ENCODE results near the gene ZBTB48.

The ZBTB48 gene

DNA sequence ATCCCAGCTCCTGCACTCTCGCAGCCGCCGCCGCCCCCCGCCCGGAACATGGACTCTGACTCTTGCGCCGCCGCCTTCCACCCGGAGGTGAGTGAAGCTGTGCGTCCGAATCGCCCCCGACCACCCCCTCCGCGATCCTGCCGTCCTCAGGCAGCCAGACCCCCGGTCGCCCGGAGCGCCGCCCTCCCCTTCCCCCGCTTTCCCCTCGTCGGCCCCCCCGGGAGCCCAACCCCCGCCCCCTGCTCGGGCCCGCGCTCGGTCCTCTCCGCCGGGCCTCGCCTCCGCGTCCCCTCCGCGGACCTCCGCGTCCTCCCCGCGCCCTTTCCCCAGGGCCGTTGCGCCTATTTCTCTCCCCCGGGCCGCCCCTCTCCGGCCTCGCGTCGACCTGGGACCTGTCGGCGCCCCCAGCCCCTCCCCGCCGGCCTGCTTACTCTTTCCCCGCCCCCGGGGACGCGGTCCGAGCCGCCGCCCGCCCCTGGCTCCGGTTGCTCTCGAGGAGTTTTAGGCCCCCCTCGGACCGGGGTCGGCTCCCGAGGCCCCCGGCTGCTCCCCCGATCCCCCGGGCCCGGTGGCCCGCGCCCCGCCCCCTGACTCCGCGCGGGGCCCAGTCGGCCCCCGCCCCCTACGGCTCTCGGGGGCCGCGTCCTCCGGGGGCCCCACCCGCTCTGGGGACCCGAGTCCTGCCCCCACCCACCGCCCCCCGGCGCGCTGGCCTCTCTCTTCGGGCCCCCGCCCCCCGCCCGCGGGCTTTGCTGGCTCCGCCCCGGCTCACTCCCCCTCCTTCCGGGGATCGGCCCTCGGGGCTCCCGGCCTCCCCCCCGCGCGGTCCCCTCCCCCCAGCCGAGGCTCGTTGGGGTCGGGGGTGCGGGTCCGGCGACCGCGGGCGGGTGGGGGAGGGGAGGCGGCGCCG lies 34.5 kb downstream of the ZBTB48 start:
- DNase-seq, result no peak

DNA sequence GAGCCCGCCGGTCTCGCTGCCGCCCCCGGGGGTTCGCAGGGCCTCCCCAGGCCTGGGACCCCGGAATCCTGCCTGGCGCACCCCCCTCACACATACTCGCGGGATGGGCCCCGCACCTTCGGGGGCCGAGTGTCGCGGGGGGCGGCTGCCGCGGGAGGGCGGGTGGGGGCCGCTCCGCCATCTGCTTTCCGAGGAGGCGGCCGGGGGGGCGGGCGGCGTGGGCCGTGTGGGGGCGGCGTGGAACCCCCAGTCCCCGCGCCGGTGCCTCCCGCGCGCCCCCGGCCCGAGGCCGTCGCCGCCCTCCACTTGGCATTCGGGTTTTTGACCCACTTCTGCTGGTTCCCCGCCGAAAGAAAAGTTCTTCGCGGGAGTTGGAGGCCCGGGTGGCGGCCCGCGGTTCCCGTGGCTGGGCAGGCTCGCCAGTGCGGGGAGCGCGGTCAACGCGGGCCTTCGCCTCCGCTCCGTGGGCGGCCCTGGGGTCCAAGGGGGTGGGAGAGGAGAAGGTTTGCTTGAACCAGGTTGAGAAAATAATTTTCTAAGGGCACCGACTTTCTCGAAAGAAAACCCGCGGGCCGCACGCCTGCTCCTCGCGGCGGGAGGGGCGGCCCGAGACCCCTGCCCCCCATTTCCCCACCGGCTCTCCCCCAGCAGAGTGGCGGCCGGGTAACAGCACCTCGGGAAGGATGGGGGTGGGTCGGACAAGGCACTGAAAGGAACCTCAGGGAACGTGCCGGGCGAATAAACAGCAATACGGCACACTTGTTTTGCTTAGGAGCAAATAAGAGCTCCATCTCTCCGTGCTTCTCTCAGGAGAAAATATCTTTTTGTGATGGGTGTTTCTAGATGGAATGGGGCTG lies 35.4 kb downstream of the ZBTB48 start:
- DNase-seq, result no peak

DNA sequence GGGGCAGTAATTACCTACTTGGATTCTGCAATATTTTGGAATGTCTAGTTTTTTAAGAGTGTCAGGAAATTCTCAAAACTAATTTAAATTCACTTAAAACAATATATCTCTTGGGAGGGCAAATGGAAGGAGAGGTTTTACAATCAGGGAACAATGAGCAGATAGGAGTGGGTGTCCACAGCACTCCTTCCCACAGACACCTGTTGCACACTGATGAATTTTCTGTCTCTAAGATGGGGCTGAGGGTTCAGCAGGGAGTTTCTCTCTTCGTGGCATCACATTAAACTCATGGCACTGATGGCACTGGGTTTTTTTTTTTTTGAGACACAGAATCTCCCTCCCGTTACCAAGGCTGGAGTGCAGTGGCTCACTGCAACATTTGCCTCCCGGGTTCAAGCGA lies 39.3 kb downstream of the ZBTB48 start:
- no peak for DNase-seq

DNA sequence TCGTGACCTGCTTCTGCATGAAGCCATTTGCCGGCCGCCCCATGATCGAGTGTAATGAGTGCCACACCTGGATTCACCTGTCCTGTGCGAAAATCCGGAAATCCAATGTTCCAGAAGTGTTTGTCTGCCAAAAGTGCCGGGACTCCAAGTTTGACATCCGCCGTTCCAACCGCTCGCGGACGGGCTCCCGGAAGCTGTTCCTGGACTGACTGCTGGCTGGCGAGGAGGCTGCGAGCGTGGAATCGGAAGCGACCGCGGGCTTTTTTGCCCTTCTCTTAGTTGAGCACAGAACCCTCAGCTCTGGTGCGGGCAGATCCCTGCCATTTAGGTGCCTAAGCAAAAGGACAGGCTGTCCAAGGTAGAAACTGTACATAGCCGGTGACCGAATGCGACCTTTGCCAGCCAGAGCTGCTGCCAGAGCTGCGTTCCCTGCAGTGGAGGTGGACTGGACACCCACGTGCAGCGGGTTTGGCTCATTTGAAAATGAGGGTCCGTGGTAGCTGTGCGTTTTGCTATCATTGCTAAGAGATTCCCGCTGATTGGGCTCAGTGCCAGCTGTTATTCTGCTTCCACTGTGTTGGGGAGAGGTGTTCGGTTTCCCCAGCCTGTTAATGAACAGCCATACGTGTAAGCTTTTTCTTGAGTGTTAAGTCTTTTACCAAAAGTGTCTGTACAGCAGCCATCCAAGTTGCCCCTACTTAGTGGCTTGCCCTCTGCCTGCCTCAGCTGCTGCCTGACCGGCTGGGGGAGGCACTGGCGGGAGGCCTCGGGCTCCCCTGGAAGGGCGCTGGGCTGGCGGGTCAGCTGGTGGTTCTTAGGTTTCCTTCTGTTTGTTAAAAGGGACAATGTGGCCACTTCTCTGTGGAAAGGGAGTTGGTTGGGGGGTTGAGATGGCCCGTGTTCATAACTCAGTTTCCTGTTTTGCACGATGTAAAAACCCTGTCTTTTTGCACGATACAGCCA lies 41.9 kb downstream of the ZBTB48 start:
- no peak for DNase-seq

DNA sequence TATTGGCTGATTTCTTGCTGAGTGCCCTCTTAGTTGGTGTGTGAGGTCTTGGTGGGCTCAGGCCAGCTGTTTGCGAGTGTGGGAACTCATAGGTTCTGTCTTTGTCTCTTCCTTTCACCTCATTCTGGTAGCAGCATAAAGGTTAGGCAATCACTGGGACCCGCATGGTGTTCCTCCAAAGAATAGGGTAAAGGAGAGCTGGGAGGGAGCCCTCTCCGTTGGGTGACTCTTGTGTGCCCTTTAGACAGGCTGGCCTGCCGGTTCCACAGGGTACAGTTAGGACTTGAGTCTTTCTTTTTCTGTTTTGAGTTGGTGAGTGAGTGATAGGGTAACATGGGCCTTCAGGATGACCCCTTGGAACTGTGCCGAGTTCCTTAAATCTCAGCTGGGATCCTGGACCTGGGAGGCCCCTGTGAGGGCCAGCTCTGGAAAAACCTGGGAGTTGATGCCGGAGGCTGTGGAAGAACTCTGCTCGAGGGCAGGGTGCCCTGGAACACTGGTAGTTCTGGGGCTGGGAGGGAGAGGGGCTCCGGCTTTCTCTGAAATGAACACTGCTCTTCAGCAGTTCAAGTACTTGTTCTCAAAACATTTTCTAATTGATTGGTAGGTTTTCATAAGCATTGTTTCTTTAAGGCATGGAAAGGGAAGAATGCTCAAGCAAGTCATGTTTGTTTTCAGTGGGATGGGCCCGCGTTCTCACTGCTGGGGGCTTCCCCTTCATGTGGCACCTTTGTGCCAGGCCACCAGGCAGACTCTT lies 42.8 kb downstream of the ZBTB48 start:
- no peak for DNase-seq

DNA sequence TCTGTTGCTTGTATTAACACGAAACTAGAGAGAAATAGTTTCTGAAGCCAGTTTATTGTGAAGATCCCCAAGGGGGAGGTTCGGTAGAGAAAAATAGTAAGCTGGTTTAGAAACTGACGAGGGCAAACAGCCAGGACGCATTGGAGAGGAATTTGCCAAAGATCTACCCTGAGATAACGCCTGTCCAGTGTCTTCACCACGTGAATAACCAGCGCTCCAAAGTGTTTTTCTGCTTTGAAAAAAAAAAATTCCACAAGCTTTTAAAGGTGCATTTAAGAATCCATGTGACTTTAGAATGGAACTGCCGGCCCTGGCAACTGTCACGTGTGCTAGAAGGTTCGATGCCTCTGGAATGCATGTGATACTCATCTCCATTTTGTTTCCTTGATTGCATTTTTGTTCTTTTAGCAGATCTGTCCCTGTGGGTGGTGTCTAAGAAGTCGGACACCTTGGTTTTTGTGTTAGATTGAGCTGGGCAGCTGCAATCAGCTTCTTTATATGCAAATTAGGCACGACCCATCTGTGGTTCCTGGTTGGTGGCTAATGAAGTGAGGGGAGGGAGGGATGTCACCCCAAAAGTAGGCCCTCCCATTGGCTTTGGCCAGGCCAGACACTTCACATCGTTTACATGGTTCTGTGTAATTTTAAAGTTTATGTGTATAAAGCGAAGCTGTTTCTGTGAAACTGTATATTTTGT lies 43.6 kb downstream of the ZBTB48 start:
- no peak for DNase-seq

DNA sequence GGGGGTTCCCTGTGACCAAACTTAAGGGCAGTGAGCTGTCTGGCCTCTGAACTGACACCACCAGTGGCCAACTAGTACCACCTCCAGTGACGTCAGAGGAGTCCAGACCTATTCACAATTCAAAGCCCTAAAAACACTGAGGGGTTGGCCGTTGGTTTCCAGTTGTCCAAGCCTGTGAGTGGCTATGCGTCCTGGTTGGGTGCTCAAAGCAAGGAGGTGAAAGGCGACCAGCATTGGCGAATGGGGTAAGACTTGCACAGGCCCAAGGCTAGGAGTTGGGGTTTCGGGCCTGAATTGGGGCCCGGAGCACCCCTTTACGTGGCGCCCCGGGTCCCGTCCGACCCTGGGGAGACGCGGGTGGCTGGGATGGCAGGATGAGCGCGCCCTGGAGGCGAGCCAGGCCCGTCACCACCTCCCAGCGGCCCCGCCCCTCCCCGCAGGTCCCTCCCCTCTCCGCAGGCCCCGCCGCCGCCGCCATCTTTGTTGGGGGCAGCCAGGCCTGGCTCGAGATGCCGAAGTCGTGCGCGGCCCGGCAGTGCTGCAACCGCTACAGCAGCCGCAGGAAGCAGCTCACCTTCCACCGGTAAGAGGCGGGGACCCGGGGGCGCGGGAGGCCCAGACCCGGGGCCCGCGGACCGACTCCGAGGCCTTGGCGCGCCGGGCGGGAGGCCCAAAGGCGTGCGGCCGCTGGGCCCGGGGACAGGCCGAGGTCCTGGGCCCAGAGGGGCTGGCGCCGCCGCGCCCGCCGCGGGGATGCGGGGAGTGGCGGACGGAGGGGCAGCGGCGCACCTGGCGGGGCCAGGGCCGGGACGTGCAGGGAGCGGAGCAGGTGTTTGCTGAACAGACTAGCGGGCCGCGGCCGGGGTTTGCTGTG lies 45.2 kb downstream of the ZBTB48 start, which contains the start of gene THAP3:
Gene THAP3 (plus strand): TSS at position 159 of the 874 bp plus-strand sequence. CDS start 351 bp downstream, at position 510.
- DNase-seq, result peak; percentile 15

DNA sequence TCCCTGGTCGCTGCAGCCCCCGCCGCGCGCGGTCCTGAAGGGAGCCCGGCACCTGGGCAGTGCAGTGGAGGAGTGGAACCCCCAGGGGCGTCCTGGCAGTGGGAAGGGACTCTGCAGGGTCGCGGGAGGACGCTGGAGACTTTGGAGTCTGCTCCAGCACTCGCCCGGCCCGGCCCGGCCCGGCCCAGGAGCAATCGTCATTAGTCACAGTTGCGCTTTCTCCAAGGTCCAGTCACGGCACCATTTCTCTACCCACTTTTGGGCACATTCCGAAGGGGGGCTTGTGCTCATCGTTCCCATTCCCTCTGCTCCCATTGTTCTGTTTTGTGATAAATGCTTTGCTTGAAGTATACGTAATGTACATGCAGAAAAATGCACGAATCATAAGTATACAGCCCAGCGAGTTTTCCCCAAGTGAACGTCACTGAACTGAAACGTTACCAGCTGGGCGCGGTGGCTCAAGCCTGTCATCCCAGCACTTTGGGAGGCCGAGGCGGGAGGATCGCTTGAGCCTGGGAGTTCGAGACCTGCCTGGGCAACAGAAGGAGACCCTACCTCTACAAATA lies 45.9 kb downstream of the ZBTB48 start:
- no peak for DNase-seq

DNA sequence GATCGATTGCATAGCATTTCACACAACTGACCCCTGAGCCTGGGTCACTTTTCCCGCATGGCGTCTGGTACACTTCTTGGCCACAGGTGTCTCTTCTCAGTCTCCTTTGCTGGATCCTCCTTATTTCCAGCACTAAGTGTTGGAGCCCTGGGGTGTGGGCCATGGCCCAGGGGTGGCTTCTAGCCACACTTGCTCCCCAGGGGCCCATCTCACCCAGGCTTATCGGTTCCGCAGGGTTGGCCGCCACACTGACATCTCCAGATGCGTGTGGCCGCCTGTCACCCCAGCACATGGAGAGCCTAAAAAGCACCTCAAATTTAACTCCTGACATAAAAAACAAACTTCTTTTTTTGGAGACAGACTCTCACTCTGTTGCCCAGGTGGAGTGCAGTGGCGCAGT lies 47.2 kb downstream of the ZBTB48 start:
- DNase-seq, result no peak

DNA sequence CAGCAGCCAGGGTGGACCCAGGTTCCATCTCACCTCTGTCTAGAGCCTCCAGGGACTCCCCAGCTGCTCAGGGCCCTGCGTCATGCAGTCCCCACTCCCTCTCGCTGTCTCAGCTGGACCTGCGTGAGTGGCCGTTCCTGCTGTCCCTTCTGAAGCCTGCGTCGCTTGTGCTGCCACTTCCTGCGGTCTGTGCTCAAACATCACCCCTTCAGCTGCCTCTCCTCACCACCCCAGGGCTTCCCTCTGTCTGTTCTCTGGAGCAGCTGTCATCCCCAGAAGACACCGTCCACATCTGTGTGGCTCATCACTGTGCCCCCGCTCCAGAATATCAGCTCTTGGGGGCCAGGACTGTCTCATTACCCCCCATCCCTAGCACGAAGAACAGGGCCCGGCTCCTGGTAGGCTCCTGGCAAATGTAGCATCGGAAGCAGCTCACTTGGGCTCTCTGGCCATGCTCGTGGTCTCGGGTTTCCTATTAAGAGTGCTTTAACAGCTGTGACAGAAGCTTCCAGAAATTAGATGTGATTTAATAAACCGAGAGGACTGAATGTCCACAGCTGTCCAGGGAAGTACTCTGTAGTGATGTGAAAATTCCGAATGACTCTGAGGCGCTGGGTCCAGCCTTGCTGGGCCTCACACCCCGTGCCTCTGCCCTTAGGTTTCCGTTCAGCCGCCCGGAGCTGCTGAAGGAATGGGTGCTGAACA lies 48.2 kb downstream of the ZBTB48 start:
- no peak for DNase-seq

DNA sequence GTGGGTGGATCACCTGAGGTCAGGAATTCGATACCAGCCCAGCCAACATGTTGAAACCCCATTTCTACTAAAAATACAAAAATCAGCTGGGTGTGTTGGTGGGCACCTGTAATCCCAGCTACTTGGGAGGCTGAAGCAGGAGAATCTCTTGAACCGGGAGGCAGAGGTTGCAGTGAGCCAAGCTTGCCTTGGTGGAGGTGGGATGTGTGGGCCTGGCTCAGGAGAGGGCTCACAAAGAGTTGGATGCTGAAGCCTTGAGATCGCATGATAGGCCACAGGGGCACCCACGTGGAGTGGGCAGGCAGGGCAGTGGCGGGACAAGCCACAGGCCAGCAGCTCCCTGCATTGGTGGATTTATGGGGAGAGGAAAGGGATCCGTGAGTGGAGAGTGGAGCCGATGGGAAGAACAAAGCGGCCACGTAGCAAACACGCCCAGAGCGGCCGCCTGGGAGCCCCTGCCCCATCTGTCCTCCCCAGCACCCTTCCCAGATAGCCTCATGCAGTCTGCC lies 49.2 kb downstream of the ZBTB48 start:
- DNase-seq, result no peak

DNA sequence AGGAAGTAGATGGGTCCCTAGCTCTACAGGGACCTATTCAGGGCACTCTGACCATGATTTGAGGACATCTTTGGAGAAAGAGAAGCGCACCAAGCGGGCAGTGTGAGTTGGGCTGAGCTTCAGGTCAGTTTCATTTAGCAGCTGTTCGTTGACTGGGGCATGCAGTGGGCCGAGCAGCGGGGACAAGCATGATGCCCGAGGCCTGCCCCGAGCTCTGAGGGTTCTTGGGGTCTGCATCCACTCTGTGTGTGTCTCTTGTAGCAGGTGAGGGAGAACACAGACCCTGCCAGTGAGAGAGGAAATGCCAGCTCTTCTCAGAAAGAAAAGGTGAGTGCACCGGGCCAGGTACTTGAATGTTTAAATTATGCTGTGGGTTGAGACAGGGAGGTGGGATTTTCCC lies 50.2 kb downstream of the ZBTB48 start:
- DNase-seq, result no peak

DNA sequence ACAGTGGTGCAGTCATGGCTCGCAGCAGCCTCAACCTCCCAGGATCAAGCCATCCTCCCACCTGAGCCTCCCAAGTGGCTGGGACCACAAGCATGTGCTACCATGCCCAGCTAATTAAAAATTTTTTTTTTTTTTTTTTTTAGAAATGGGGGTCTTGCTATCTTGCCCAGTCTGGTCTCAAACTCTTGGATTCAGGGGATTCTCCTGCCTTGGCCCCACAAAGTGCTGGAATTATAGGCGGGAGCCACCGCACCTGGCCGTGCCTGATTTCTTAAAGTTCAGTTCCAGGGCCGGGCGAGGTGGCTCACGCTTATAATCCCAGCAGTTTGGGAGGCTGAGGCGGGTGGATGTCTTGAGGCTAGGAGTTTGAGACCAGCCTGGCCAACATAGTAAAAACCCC lies 51.3 kb downstream of the ZBTB48 start:
- DNase-seq, result no peak

DNA sequence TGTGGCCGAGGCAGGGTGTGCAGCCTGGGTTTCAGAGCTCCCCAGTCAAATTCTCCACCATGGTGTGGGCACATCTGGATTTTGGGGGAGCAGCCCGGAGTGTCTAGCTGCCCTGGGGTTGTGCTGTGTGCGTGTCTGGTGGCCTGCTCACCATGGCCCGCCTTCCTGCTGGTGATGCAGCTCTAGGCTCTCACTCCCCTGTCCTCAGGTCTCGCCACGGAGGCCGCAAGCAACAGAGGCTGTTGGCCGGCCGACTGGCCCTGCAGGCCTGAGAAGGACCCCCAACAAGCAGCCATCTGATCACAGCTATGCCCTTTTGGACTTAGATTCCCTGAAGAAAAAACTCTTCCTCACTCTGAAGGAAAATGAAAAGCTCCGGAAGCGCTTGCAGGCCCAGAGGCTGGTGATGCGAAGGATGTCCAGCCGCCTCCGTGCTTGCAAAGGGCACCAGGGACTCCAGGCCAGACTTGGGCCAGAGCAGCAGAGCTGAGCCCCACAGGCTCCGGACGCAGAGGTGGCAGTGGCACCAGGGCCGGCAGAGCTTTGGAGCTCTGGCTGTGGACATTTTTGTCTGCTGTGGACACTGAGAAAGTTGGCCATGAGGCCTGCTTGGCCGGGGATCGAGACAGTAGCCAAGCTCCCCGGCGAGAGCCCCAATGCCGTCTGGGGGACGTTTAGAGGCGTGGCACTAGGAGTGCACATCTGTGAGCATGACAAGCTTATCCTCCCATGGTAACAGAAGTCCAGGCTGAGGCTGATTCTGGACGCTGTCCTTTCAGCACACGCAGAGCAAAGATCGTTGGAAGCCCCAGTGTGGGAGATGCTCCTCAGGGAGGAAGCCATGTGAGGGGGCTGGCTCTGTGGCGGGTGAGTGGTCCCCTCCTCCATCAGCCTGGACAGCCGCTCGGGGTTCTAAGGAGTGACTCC lies 53.1 kb downstream of the ZBTB48 start:
- DNase-seq, result no peak

DNA sequence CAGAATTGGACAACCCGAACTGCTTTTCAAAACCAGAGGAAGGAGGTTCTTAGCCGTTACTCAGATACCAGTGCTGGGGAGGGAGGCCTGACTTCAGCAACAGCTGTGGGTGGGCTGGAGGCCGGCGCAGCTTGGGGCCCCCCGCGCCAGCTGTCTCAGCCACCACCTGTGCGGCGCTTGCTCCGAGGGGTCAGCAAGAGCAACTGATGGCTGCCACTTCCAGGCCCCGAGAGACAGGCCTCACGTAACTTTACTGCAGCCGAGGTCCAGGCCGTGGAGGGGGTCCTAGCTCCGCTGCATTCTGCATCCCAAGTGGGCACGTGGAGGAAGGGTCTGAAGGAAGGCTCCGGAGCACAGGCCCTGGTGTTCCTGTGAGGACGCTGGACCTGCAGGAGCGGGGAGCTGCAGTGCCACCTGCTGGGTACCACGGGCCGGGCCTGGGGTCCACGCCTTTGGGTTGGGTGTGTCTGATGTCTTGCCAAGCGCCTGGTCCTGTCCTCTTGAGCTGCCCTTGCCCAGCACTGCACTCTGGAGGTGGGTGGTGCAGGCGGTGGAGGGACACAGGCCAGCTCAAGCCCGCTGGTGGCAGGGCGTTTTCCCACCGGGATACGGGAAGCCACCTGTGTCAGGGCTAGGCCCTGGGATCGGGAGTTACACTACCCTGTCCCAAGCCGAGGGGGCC lies 54.7 kb downstream of the ZBTB48 start:
- DNase-seq, result no peak

DNA sequence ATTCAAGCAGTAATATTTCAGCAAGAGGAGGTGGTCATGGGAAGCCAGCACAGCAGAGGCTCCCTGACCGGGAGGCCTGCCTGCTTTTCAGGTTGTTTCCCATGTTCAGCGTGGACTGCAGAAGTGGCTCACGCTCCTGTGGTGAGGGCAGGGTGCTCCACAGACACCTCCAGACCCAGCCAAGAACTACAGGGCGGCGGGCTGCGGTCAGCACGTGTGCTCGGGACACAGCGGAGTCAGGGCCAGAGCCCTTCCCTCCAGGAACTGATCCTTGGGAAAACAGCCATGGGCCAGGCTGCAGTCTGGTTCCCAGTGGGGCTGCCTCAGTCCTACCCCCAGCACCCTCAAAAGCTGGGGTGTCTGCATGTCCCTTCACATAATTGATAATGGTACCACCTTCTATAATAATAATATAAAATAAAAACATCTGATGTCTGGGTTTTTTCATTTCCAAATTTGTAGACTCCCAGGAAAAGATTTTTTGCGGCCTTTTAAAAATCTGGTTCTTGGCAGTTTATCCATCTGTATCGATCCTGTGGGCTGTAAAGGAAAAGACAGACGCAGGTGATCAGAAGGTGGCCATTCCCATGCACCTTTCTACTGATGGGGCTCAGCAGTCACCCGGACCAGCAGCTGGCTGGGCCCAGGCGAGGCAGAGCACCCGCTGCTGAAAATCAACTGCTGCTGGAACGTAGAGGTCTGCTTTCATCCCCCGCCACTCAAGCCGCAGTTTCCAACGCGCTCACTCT lies 55.5 kb downstream of the ZBTB48 start:
- no peak for DNase-seq

All from NCI-H1694 treated with DMSO at 0.1 percent for 48 hours (cell line).